Upper lobe of left lung (tissue), 6 donors: ENCODE results near the gene UFC1. TPM values are rescaled to one million over a fixed set of nuclear protein-coding genes. Genes with fewer than 3 reads are reported as not detected.

ENCODE experiments used
- ATAC-seq, 2 donors: fragments of 200-7000 bp; cut with Tn5 transposase; one replicate each; pipeline ENCODE4 v1.9.1; 2022; ENCODE audit warnings: mild to moderate bottlenecking in 2 of 2, moderate library complexity in 2 of 2; ENCODE audit not compliant: low FRiP score in 2 of 2
- DNase-seq, 2 donors: peaks; one replicate each; pipeline ENCODE4 v3.0.0-alpha.2; 2019 to 2020
- H3K27ac ChIP-seq, 4 donors: fragments of 200-600 bp; sonication (generic); one replicate each; pipeline ENCODE4 v1.5.1; 2016 to 2019
- H3K27me3 ChIP-seq, 4 donors: fragments of 200-600 bp; sonication (generic); one replicate each; pipeline ENCODE4 v1.5.1; 2017 to 2019
- H3K36me3 ChIP-seq, 4 donors: fragments of 200-600 bp; sonication (generic); one replicate each; pipeline ENCODE4 v1.5.1; 2016 to 2019
- H3K4me1 ChIP-seq, 4 donors: fragments of 200-600 bp; sonication (generic); one replicate each; pipeline ENCODE4 v1.5.1; 2018 to 2019
- H3K4me3 ChIP-seq, 4 donors: fragments of 200-600 bp; sonication (generic); one replicate each; pipeline ENCODE4 v1.5.1; 2017 to 2019; ENCODE audit warnings: mild to moderate bottlenecking in 2 of 4, moderate library complexity in 1 of 4
- H3K9me3 ChIP-seq, 4 donors: fragments of 200-600 bp; sonication (generic); one replicate each; pipeline ENCODE4 v1.5.1; 2018 to 2019
- CTCF ChIP-seq, 6 experiments: fragments of 450-650 bp in 4 of 6; fragments of 200-600 bp in 2 of 6; sonication (generic) in 2 of 6; IDR thresholded peaks; one replicate each; pipeline ENCODE4 v1.5.1; 2016 to 2019; ENCODE audit warnings: antibody characterized with exemption in 6 of 6
- EP300 ChIP-seq, 4 donors: sonication (generic); formaldehyde crosslinking; IDR thresholded peaks; one replicate each; pipeline ENCODE4 v1.5.1; 2017; ENCODE audit warnings: antibody characterized with exemption in 4 of 4, control low read depth in 2 of 4
- POLR2A ChIP-seq, 4 donors: fragments of 450-650 bp; IDR thresholded peaks; one replicate each; pipeline ENCODE4 v1.5.1; 2016 to 2017; ENCODE audit warnings: antibody characterized with exemption in 4 of 4, mild to moderate bottlenecking in 2 of 4
- POLR2AphosphoS5 ChIP-seq, 2 donors: sonication (generic); formaldehyde crosslinking; IDR thresholded peaks; one replicate each; pipeline ENCODE4 v1.5.1; 2017; ENCODE audit warnings: antibody characterized with exemption in 2 of 2
- WGBS, 2 donors: methylation state at CpG; one replicate each; pipeline ENCODE4 v1.1.5; 2017 to 2018; 5-methylcytosine and 5-hydroxymethylcytosine counted together
- total RNA-seq, 6 donors: library from RNA; depleted of rRNA in 4 of 6; stranded (reverse); fragments of >200 nt in 4 of 6; gene quantifications; one replicate each; pipeline versions ENCODE4 v1.1.0 to v1.2.1, GENCODE V29; 2016 to 2021
- donor health status: DM: no; HTN: no; CAD: no; lungs with moderate emphysema.
- donor health status: DM: no; HTN: yes; CAD: no; lungs with severe emphysema.

Gene UFC1
- total RNA-seq, 6 donors from 2014 or later: 32.5 to 95.6 (median 75.6) TPM

- WGBS, 2 donors: 6 to 8% methylated on average over 11 of the region's 11 CpGs
- DNase-seq (no peak), ATAC-seq (no peak)
- Histone ChIP-seq H3K27me3 (no peaks in the 10 kb centered on the region), H3K27ac (peak overlapping the region; percentile 97 to 100 (median 98)), H3K4me1 (peaks cover 37 to 60% (median 44%) of the 10 kb centered on the region in 4 donors), H3K9me3 (no peaks in the 10 kb centered on the region), H3K36me3 (peaks cover 4 to 19% (median 10%) of the 10 kb centered on the region in 4 donors), H3K4me3 (peak overlapping the region; percentile 44 to 88 (median 70))
- TF ChIP-seq POLR2AphosphoS5 (IDR thresholded peaks at IDR 0.05) (peak in 1 of 2 donors; percentile 76), CTCF (IDR thresholded peaks at IDR 0.05) (no peak), POLR2A (IDR thresholded peaks at IDR 0.05) (no peak), EP300 (IDR thresholded peaks at IDR 0.05) (peak in 1 of 4 donors; percentile 51)
Measured at GRCh38 chr1:161133220-161133740, 20.5 kb upstream of the UFC1 start.

GRCh38 chr1:161137881-161138280 lies 15.9 kb upstream of the UFC1 start:
- H3K4me1 ChIP-seq: peaks cover 18 to 33% (median 27%) of the 10 kb centered on the region in 4 donors
- no peak for TF ChIP-seq CTCF (IDR thresholded peaks at IDR 0.05)
- no peak for TF ChIP-seq POLR2AphosphoS5 (IDR thresholded peaks at IDR 0.05)
- TF ChIP-seq EP300 (IDR thresholded peaks at IDR 0.05): no peak
- TF ChIP-seq POLR2A (IDR thresholded peaks at IDR 0.05): no peak
- DNase-seq (no peak), ATAC-seq (no peak)
- 73% methylated on average over 3 of the region's 3 CpGs for WGBS, 2 donors
- H3K27ac ChIP-seq: peak overlapping the region in 2 of 4 donors; percentile 22 to 57
- H3K36me3 ChIP-seq: peaks cover 0 to 6% (median 0%) of the 10 kb centered on the region in 4 donors
- H3K4me3 ChIP-seq: no peak overlapping the region
- H3K27me3 ChIP-seq: no peaks in the 10 kb centered on the region
- no peaks in the 10 kb centered on the region for H3K9me3 ChIP-seq

- Histone ChIP-seq H3K27me3 (no peaks in the 10 kb centered on the region), H3K27ac (peak overlapping the region in 2 of 4 donors; percentile 14 to 57), H3K9me3 (no peaks in the 10 kb centered on the region), H3K4me3 (no peak overlapping the region), H3K36me3 (peaks cover 0 to 6% (median 0%) of the 10 kb centered on the region in 4 donors), H3K4me1 (peaks cover 16 to 32% (median 25%) of the 10 kb centered on the region in 4 donors)
- DNase-seq (no peak), ATAC-seq (no peak)
- TF ChIP-seq POLR2AphosphoS5 (IDR thresholded peaks at IDR 0.05) (no peak), CTCF (IDR thresholded peaks at IDR 0.05) (no peak), POLR2A (IDR thresholded peaks at IDR 0.05) (no peak), EP300 (IDR thresholded peaks at IDR 0.05) (no peak)
- WGBS, 2 donors: 68 to 74% methylated on average over 1 of the region's 1 CpG
Measured at GRCh38 chr1:161138431-161138830, 15.3 kb upstream of the UFC1 start.

- ATAC-seq (peak in 1 of 2 donors; percentile 64), DNase-seq (no peak)
- Histone ChIP-seq H3K27ac (no peak overlapping the region), H3K36me3 (peaks cover 0 to 1% (median 0%) of the 10 kb centered on the region in 4 donors), H3K27me3 (no peaks in the 10 kb centered on the region), H3K4me1 (peaks cover 3 to 19% (median 13%) of the 10 kb centered on the region in 4 donors), H3K9me3 (no peaks in the 10 kb centered on the region), H3K4me3 (no peak overlapping the region)
- TF ChIP-seq CTCF (IDR thresholded peaks at IDR 0.05) (peak in 3 of 6 experiments; percentile 21 to 35 (median 30)), POLR2AphosphoS5 (IDR thresholded peaks at IDR 0.05) (no peak)
- WGBS, 2 donors: 52 to 55% methylated on average over 1 of the region's 1 CpG
Measured at GRCh38 chr1:161139766-161140165, 14.0 kb upstream of the UFC1 start.
